ENCODE measurements around the gene GABBR2. TPM values are rescaled to one million over a fixed set of nuclear protein-coding genes. Genes with fewer than 3 reads are reported as not detected.

The GABBR2 gene
- total RNA-seq, 2 donors from 2014 or later: not detected

DNA sequence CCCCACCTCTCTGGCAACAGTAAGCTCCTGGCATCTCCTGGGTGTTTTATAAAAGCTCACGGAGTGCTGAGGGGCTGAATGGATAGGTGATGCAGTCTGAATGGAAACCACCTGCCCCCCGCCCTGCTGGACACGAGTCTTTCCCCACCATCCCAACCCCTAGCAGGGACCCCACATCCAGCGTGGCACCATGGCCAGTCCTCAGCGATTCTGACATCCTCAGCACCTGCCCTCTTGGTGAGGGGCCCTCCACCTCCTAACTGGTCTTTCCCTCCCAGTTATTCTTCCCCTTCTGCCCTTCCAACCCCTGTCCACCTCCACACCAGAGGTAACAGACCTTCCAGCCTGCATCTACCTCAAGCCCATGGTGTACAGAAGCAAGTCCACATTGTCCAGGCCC lies 38.7 kb upstream of the GABBR2 start:
- ATAC-seq (no peak), DNase-seq (no peak)
- no peak overlapping the region for H3K27ac ChIP-seq
- intact Hi-C loops (cut with DNase I): no loop called here
- TF ChIP-seq POLR2A (IDR thresholded peaks at IDR 0.05): no peak
- TF ChIP-seq, protein P1, sequence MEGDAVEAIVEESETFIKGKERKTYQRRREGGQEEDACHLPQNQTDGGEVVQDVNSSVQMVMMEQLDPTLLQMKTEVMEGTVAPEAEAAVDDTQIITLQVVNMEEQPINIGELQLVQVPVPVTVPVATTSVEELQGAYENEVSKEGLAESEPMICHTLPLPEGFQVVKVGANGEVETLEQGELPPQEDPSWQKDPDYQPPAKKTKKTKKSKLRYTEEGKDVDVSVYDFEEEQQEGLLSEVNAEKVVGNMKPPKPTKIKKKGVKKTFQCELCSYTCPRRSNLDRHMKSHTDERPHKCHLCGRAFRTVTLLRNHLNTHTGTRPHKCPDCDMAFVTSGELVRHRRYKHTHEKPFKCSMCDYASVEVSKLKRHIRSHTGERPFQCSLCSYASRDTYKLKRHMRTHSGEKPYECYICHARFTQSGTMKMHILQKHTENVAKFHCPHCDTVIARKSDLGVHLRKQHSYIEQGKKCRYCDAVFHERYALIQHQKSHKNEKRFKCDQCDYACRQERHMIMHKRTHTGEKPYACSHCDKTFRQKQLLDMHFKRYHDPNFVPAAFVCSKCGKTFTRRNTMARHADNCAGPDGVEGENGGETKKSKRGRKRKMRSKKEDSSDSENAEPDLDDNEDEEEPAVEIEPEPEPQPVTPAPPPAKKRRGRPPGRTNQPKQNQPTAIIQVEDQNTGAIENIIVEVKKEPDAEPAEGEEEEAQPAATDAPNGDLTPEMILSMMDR (IDR thresholded peaks at IDR 0.05): no peak
- H3K4me1 ChIP-seq: peaks cover 9% of the 10 kb centered on the region
- H3K27me3 ChIP-seq: no peaks in the 10 kb centered on the region
- H3K36me3 ChIP-seq (replicated peaks in 1 of 2; ENCODE audit: insufficient read depth in 1 of 2, low read depth in 2 of 2): no peaks in the 10 kb centered on the region
- WGBS, 2 donors: 96 to 100% methylated on average over 5 of the region's 5 CpGs
- H3K9me3 ChIP-seq: no peaks in the 10 kb centered on the region
- no peak overlapping the region for H3K4me3 ChIP-seq

DNA sequence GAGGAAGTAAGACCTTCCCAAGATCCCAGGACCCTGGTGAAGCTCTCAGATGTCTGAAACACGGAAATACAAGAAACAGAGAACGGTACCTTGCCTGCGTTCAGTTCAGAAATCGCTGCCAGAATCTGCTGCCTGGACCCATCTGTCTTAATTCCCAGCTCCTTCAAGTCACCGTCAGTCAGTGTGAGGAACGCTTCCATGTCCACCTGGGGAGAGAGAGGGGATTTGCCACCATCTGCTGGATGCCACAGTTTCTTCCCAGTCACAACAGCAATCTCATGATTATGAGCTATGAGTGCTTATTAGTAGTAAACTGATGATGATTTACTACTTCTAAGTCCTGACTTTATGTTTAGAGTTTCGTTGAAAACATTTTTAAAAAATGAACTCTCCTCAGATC lies 36.7 kb upstream of the GABBR2 start:
- intact Hi-C loops (cut with DNase I): no loop called here
- H3K9me3 ChIP-seq: no peaks in the 10 kb centered on the region
- H3K36me3 ChIP-seq (replicated peaks in 1 of 2; ENCODE audit: insufficient read depth in 1 of 2, low read depth in 2 of 2): no peaks in the 10 kb centered on the region
- ATAC-seq (peak; percentile 56), DNase-seq (peak; percentile 37 to 76 (median 63))
- 34% methylated on average over 7 of the region's 7 CpGs for whole genome bisulfite sequencing, 2 donors
- H3K27ac ChIP-seq: no peak overlapping the region
- H3K4me1 ChIP-seq: peaks cover 9% of the 10 kb centered on the region
- no peak for TF ChIP-seq POLR2A (IDR thresholded peaks at IDR 0.05)
- TF ChIP-seq, protein P1 (IDR thresholded peaks at IDR 0.05): peak in 4 of 7 experiments; percentile 20 to 44 (median 34)
- H3K4me3 ChIP-seq: no peak overlapping the region
- H3K27me3 ChIP-seq: no peaks in the 10 kb centered on the region

GRCh38 chr9:98743818-98744611 lies 35.3 kb upstream of the GABBR2 start:
- Histone ChIP-seq H3K27me3 (no peaks in the 10 kb centered on the region), H3K9me3 (no peaks in the 10 kb centered on the region), H3K27ac (no peak overlapping the region), H3K36me3 (replicated peaks in 1 of 2; ENCODE audit: insufficient read depth in 1 of 2, low read depth in 2 of 2) (no peaks in the 10 kb centered on the region), H3K4me3 (no peak overlapping the region), H3K4me1 (peaks cover 9% of the 10 kb centered on the region)
- no peak for DNase-seq
- TF ChIP-seq, protein P1 (IDR thresholded peaks at IDR 0.05): no peak
- no peak for TF ChIP-seq POLR2A (IDR thresholded peaks at IDR 0.05)
- 88 to 94% methylated on average over 14 of the region's 14 CpGs for WGBS, 2 donors
- ATAC-seq: no peak
- intact Hi-C loops (cut with DNase I): no loop called here

DNA sequence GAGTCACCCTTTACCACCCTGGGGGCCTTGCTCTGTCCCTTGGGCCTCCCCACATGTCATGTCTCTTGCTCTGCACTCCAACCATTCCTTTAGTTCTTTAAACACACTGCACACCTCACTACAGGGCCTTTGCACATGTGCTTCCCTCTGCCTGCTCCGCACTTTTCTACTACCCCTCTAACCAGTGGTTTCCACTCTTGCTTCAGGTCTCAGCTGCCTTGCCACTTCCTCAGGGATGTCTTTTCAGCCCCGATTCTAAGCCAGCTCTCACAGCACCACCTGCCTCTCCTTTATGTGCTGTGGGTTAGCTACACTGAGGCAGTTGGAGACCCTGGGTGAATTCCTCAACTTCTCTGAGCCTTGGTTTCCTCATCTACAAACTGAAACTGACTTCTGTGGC lies 34.6 kb upstream of the GABBR2 start:
- Histone ChIP-seq H3K4me3 (no peak overlapping the region), H3K27ac (no peak overlapping the region), H3K9me3 (no peaks in the 10 kb centered on the region), H3K36me3 (replicated peaks in 1 of 2; ENCODE audit: insufficient read depth in 1 of 2, low read depth in 2 of 2) (no peaks in the 10 kb centered on the region), H3K4me1 (peaks cover 9% of the 10 kb centered on the region), H3K27me3 (no peaks in the 10 kb centered on the region)
- WGBS, 2 donors: 96 to 97% methylated on average over 2 of the region's 2 CpGs
- ATAC-seq: no peak
- no peak for TF ChIP-seq POLR2A (IDR thresholded peaks at IDR 0.05)
- TF ChIP-seq, protein P1 (IDR thresholded peaks at IDR 0.05): no peak
- intact Hi-C loops (cut with DNase I): no loop called here
- no peak for DNase-seq
